Fibroblast of mammary gland (primary cell): Measurements from ENCODE around the gene ADSS1.

Experiments
- DNase-seq: peaks from one replicate; pipeline ENCODE4 v3.0.0-alpha.2; 2010; ENCODE audit warnings: low read depth
- H3K4me3 ChIP-seq: 2 replicates; pipeline ENCODE4 v1.5.1; 2011; ENCODE audit warnings: low read depth, mild to moderate bottlenecking, low read length, moderate library complexity; ENCODE audit not compliant: control insufficient read depth
- TF ChIP-seq, protein P1 (sequence below): conservative IDR thresholded peaks from 2 replicates; pipeline ENCODE4 v1.5.1; 2011; ENCODE audit warnings: low read depth, low read length, inconsistent platforms; ENCODE audit not compliant: control insufficient read depth, insufficient read depth

The ADSS1 gene

DNA sequence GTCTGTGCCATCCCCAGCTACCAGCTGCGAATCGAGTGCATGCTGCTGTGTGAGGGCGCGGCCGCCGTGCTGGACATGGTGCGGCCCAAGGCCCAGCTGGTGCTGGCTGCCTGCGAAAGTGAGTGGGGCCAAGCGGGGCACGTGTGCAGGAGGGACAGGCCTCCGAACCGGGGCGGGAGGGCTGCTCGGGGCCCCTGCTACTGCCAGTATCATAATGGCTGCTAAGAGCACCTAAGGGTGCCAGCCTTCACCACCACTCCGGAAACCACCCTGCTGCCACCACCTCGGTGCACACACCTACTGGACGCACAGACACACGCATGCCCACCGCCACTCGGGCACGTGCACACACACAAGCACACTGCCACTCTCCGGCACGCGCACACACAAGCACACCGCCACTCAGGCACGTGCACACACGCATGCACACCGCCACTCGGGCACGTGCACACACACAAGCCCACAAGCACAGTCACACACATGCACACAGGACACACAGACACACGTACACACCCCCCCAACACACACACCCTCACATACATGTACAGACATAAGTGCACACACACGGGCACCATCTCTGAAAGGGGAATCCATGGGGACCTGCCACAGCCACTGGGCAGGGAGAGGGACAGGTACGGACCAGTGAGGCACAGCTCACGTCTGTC lies 13.8 kb upstream of the ADSS1 start:
- TF ChIP-seq, protein P1, sequence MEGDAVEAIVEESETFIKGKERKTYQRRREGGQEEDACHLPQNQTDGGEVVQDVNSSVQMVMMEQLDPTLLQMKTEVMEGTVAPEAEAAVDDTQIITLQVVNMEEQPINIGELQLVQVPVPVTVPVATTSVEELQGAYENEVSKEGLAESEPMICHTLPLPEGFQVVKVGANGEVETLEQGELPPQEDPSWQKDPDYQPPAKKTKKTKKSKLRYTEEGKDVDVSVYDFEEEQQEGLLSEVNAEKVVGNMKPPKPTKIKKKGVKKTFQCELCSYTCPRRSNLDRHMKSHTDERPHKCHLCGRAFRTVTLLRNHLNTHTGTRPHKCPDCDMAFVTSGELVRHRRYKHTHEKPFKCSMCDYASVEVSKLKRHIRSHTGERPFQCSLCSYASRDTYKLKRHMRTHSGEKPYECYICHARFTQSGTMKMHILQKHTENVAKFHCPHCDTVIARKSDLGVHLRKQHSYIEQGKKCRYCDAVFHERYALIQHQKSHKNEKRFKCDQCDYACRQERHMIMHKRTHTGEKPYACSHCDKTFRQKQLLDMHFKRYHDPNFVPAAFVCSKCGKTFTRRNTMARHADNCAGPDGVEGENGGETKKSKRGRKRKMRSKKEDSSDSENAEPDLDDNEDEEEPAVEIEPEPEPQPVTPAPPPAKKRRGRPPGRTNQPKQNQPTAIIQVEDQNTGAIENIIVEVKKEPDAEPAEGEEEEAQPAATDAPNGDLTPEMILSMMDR: no peak
- DNase-seq: no peak
- no peak overlapping the region for H3K4me3 ChIP-seq

DNA sequence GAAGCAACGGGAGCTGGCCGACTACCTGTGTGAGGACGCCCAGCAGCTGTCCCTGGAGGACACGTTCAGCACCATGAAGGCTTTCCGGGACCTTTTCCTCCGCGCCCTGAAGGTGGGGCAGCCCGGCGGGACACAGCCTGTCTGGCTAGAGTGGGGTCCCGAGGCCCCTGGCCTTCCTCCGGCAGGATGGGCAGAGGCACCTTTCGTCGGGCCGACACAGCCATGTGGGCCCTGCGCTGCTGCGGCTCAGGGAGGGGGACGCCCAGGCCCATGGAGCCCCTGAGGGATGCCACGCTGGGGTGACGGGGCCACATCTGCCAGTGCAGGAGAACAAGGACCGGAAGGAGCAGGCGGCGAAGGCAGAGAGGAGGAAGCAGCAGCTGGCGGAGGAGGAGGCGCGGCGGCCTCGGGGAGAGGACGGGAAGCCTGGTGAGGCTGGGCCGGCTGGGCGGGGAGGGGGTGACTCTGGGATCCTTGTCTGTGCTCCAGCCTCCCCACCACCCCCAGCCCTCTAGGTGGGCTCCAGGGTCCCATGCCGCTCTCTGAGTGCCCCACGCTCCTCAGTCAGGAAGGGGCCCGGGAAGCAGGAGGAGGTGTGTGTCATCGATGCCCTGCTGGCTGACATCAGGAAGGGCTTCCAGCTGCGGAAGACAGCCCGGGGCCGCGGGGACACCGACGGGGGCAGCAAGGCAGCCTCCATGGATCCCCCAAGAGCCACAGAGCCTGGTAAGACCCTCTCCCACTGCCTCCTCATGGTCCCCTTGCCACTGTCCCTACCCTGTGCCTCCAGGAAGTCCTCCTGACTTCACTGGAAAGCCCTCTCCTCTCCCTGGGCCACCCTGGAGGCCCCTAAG lies 10.9 kb upstream of the ADSS1 start:
- DNase-seq: no peak
- H3K4me3 ChIP-seq: no peak overlapping the region
- TF ChIP-seq, protein P1: no peak

DNA sequence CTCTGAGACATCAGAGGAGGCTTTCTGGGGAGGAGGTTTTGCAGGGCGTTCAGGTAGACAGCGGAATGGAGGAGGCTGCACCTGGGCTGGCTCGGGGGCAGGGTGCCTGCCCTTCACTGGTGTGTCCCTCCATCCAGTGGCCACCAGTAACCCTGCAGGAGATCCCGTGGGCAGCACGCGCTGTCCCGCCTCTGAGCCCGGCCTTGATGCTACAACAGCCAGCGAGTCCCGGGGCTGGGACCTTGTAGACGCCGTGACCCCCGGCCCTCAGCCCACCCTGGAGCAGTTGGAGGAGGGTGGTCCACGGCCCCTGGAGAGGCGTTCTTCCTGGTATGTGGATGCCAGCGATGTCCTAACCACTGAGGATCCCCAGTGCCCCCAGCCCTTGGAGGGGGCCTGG lies 10.0 kb upstream of the ADSS1 start:
- TF ChIP-seq, protein P1: no peak
- H3K4me3 ChIP-seq: no peak overlapping the region
- no peak for DNase-seq

DNA sequence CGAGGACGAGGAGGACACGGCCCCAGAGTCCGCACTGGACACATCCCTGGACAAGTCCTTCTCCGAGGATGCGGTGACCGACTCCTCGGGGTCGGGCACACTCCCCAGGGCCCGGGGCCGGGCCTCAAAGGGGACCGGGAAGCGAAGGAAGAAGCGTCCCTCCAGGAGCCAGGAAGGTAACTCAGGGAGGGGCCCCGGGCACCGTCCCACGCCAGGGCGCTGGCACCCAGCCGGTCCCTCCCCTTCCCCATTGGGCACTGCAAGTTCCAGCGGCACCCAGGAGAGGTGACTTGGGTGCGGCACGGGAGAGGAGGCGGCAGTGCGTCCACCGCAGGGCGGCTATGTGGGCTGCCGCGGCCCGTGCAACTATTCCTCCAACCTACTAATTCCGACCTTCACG lies 9.3 kb upstream of the ADSS1 start:
- no peak for DNase-seq
- H3K4me3 ChIP-seq: no peak overlapping the region
- TF ChIP-seq, protein P1: no peak

DNA sequence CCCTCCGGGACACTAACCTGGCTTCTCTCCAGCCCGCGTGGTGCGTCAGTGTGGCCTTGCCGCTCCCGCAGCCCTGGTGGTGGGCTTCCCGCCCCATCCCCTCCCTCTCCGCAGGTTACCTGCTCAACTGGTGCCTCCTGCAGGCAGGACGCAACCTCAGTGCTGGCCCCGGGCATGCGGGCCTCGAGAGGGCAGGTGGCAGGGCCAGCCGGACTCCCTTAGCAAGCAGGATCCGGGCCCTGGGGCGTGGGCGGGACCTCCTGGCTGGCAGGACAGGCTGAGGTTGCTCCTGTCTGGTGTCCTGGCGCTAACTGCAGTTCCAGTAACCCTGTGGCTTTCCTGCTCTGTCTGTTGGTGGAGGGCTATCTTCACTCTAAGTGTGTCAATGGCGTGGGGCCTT lies 8.6 kb upstream of the ADSS1 start:
- H3K4me3 ChIP-seq: no peak overlapping the region
- TF ChIP-seq, protein P1: no peak
- DNase-seq: no peak

DNA sequence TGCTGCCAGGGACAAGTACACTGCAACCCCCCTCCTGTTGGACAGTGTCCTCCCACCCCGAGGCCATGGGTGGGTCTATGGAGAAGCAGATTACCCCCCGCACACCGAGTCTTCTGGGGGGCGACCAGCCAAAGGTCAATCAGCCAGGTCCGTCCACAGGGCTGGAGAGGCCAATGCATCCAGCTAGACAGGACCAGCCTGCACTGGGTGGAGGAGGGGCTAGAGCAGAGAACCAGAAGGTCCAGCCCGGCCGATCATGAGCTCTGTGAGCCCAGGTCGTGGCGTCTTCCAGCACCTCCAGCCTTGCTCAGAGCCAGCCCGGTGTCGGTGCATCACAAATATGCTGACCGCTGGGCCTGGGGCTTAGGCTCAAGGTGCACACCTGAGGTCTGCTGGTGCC lies 8.2 kb upstream of the ADSS1 start:
- no peak overlapping the region for H3K4me3 ChIP-seq
- TF ChIP-seq, protein P1: no peak
- DNase-seq: no peak
